HG03064 (cell line): ENCODE results near the gene CARD11.

Source experiments
- ATAC-seq: cut with Tn5 transposase; IDR thresholded peaks from one replicate; pipeline ENCODE4 v1.9.1; 2021; ENCODE audit warnings: low read depth; ENCODE audit not compliant: unreplicated experiment

CARD11 gene

GRCh38 chr7:2859952-2860351, 183.7 kb downstream of the CARD11 start:
- no peak for ATAC-seq

GRCh38 chr7:2858621-2859020, 185.0 kb downstream of the CARD11 start:
- no peak for ATAC-seq

- ATAC-seq, result no peak
These were observed 187.1 kb downstream of the CARD11 start for GRCh38 chr7:2856388-2857169.
